Measurements from ENCODE around the gene ZNF420. TPM values are rescaled to one million over a fixed set of nuclear protein-coding genes. Genes with fewer than 3 reads are reported as not detected.

Gene ZNF420
- total RNA-seq, 1 experiment from 2014 or later, result 20.9 TPM

Other genes with a start within 250 kb of the ZNF420 start
- gene ZNF790, start 240.0 kb upstream of the ZNF420 start, total RNA-seq (2014; rRNA removed; shearing (Covaris generic)), result 6.0 and 6.3 TPM in 2 replicates
- 7.2 and 8.1 TPM in 2 replicates for gene ZNF345, start 227.6 kb upstream of the ZNF420 start, total RNA-seq (2014; rRNA removed; shearing (Covaris generic))
- gene ZNF829, start 162.1 kb upstream of the ZNF420 start, total RNA-seq (2014; rRNA removed; shearing (Covaris generic)), result 7.0 and 9.5 TPM in 2 replicates
- gene ZNF568, start 162.1 kb upstream of the ZNF420 start, total RNA-seq (2014; rRNA removed; shearing (Covaris generic)), result 14.3 and 17.0 TPM in 2 replicates
- gene ZNF585A, start 94.3 kb downstream of the ZNF420 start, total RNA-seq (2014; rRNA removed; shearing (Covaris generic)), result 14.0 and 14.3 TPM in 2 replicates
- 10.1 and 12.7 TPM in 2 replicates for gene ZNF585B, start 132.1 kb downstream of the ZNF420 start, total RNA-seq (2014; rRNA removed; shearing (Covaris generic))
- 8.3 and 10.2 TPM in 2 replicates for gene ZNF383, start 139.8 kb downstream of the ZNF420 start, total RNA-seq (2014; rRNA removed; shearing (Covaris generic))